HEK293 (cell line): Measurements from ENCODE around the gene RPL3.

Source experiments
- GLI4 ChIP-seq: fragments of 450-650 bp; formaldehyde crosslinking; IDR thresholded peaks from 2 replicates; pipeline ENCODE4 v1.5.1; 2016; ENCODE audit warnings: missing biosample characterization, missing genetic modification characterization
- HIC1 ChIP-seq: fragments of 450-650 bp; formaldehyde crosslinking; IDR thresholded peaks from 2 replicates; pipeline ENCODE4 v1.5.1; 2016; ENCODE audit warnings: missing biosample characterization, missing genetic modification characterization
- REST ChIP-seq: fragments of 450-650 bp; formaldehyde crosslinking; IDR thresholded peaks from 2 replicates; pipeline ENCODE4 v1.5.1; 2016; ENCODE audit warnings: missing biosample characterization, missing genetic modification characterization
- SP3 ChIP-seq: fragments of 450-650 bp; formaldehyde crosslinking; IDR thresholded peaks from 2 replicates; pipeline ENCODE4 v1.5.1; 2016; ENCODE audit warnings: missing biosample characterization, missing genetic modification characterization
- YY1 ChIP-seq: fragments of 450-650 bp; formaldehyde crosslinking; IDR thresholded peaks from 2 replicates; pipeline ENCODE4 v1.5.1; 2018; ENCODE audit warnings: missing biosample characterization, missing genetic modification characterization
- ZBTB17 ChIP-seq: fragments of 450-650 bp; formaldehyde crosslinking; IDR thresholded peaks from 2 replicates; pipeline ENCODE4 v1.5.1; 2016; ENCODE audit warnings: missing biosample characterization, missing genetic modification characterization
- ZFP37 ChIP-seq: fragments of 450-650 bp; formaldehyde crosslinking; IDR thresholded peaks from 2 replicates; pipeline ENCODE4 v1.5.1; 2016; ENCODE audit warnings: missing biosample characterization, missing genetic modification characterization
- ZIC2 ChIP-seq: fragments of 450-650 bp; formaldehyde crosslinking; IDR thresholded peaks from 2 replicates; pipeline ENCODE4 v1.5.1; 2016; ENCODE audit warnings: missing biosample characterization, missing genetic modification characterization
- ZNF10 ChIP-seq: fragments of 450-650 bp; formaldehyde crosslinking; IDR thresholded peaks from 2 replicates; pipeline ENCODE4 v1.5.1; 2017; ENCODE audit warnings: missing biosample characterization, missing genetic modification characterization
- ZNF121 ChIP-seq: fragments of 450-650 bp; formaldehyde crosslinking; IDR thresholded peaks from 2 replicates; pipeline ENCODE4 v1.5.1; 2016; ENCODE audit warnings: missing biosample characterization, missing genetic modification characterization
- ZNF133 ChIP-seq: fragments of 450-650 bp; formaldehyde crosslinking; IDR thresholded peaks from 2 replicates; pipeline ENCODE4 v1.5.1; 2016; ENCODE audit warnings: missing biosample characterization, missing genetic modification characterization
- ZNF148 ChIP-seq: fragments of 450-650 bp; formaldehyde crosslinking; IDR thresholded peaks from 2 replicates; pipeline ENCODE4 v1.5.0; 2017; ENCODE audit warnings: missing biosample characterization, missing genetic modification characterization, borderline replicate concordance
- ZNF155 ChIP-seq: fragments of 450-650 bp; formaldehyde crosslinking; IDR thresholded peaks from 2 replicates; pipeline ENCODE4 v1.5.1; 2016; ENCODE audit warnings: missing biosample characterization, missing genetic modification characterization
- ZNF174 ChIP-seq: fragments of 450-650 bp; formaldehyde crosslinking; IDR thresholded peaks from 2 replicates; pipeline ENCODE4 v1.5.0; 2017; ENCODE audit warnings: missing biosample characterization, mild to moderate bottlenecking, missing genetic modification characterization
- ZNF18 ChIP-seq: fragments of 450-650 bp; formaldehyde crosslinking; IDR thresholded peaks from 2 replicates; pipeline ENCODE4 v1.5.1; 2016; ENCODE audit warnings: missing biosample characterization, missing genetic modification characterization
- ZNF202 ChIP-seq: fragments of 450-650 bp; formaldehyde crosslinking; IDR thresholded peaks from 2 replicates; pipeline ENCODE4 v1.5.1; 2016; ENCODE audit warnings: missing biosample characterization, missing genetic modification characterization, borderline replicate concordance
- ZNF214 ChIP-seq: fragments of 450-650 bp; formaldehyde crosslinking; IDR thresholded peaks from 2 replicates; pipeline ENCODE4 v1.5.1; 2017; ENCODE audit warnings: missing biosample characterization, mild to moderate bottlenecking, missing genetic modification characterization, borderline replicate concordance
- ZNF221 ChIP-seq: fragments of 450-650 bp; formaldehyde crosslinking; IDR thresholded peaks from 2 replicates; pipeline ENCODE4 v1.5.1; 2017; ENCODE audit warnings: missing biosample characterization, missing genetic modification characterization, borderline replicate concordance
- ZNF280C ChIP-seq: fragments of 450-650 bp; formaldehyde crosslinking; IDR thresholded peaks from 2 replicates; pipeline ENCODE4 v1.5.1; 2016; ENCODE audit warnings: missing biosample characterization, missing genetic modification characterization
- ZNF335 ChIP-seq: fragments of 450-650 bp; formaldehyde crosslinking; conservative IDR thresholded peaks from 2 replicates; pipeline ENCODE4 v1.5.1; 2016; ENCODE audit warnings: missing biosample characterization, missing genetic modification characterization
- ZNF529 ChIP-seq: fragments of 450-650 bp; formaldehyde crosslinking; IDR thresholded peaks from 2 replicates; pipeline ENCODE4 v1.5.1; 2017; ENCODE audit warnings: missing genetic modification characterization, missing biosample characterization; ENCODE audit not compliant: insufficient replicate concordance
- ZNF544 ChIP-seq: fragments of 450-650 bp; formaldehyde crosslinking; IDR thresholded peaks from 2 replicates; pipeline ENCODE4 v1.5.0; 2017; ENCODE audit warnings: missing biosample characterization, missing genetic modification characterization
- ZNF600 ChIP-seq: fragments of 450-650 bp; formaldehyde crosslinking; IDR thresholded peaks from 2 replicates; pipeline ENCODE4 v1.5.1; 2016; ENCODE audit warnings: missing biosample characterization, missing genetic modification characterization
- ZNF624 ChIP-seq: fragments of 450-650 bp; formaldehyde crosslinking; IDR thresholded peaks from 2 replicates; pipeline ENCODE4 v1.5.1; 2017; ENCODE audit warnings: missing biosample characterization, missing genetic modification characterization
- ZNF776 ChIP-seq: fragments of 450-650 bp; formaldehyde crosslinking; IDR thresholded peaks from 2 replicates; pipeline ENCODE4 v1.5.0; 2017; ENCODE audit warnings: missing biosample characterization, missing genetic modification characterization, borderline replicate concordance
- ZNF777 ChIP-seq: fragments of 450-650 bp; formaldehyde crosslinking; IDR thresholded peaks from 2 replicates; pipeline ENCODE4 v1.5.1; 2017; ENCODE audit warnings: missing biosample characterization, missing genetic modification characterization, borderline replicate concordance

RPL3 gene

GRCh38 chr22:39319284-39320022, at the start of gene RPL3 (continued):
- TF ChIP-seq YY1 (tag by site-specific recombination), result peak; percentile 93
- no peak for TF ChIP-seq ZNF624 (tag by site-specific recombination)
- no peak for TF ChIP-seq ZNF202 (tag by site-specific recombination)
- TF ChIP-seq REST, result no peak; the same call in 1 of the 2 replicates
- TF ChIP-seq ZNF174, result no peak
- no peak for TF ChIP-seq ZNF148 (tag by site-specific recombination)
- TF ChIP-seq ZNF121, result no peak
- no peak; the same call in 1 of the 2 replicates for TF ChIP-seq ZNF18
- TF ChIP-seq ZNF544 (tag by site-specific recombination), result no peak
- TF ChIP-seq ZNF155, result no peak
- no peak; the same call in none of the 2 replicates for TF ChIP-seq ZBTB17 (tag by site-specific recombination)
- no peak for TF ChIP-seq ZNF280C (tag by site-specific recombination)
- TF ChIP-seq ZNF214 (tag by site-specific recombination), result no peak
- TF ChIP-seq SP3 (tag by site-specific recombination), result peak; percentile 93
- TF ChIP-seq GLI4, result peak; percentile 84; the same call in 1 of the 2 replicates
- no peak for TF ChIP-seq ZNF600 (tag by site-specific recombination)
- TF ChIP-seq ZNF221, result no peak; the same call in 1 of the 2 replicates
- no peak for TF ChIP-seq ZIC2
- no peak for TF ChIP-seq ZNF529 (tag by site-specific recombination)
- no peak for TF ChIP-seq HIC1 (tag by site-specific recombination)
- peak; percentile 55; the same call in 1 of the 2 replicates for TF ChIP-seq ZNF777
- peak; percentile 57; the same call in 1 of the 2 replicates for TF ChIP-seq ZNF335
- TF ChIP-seq ZFP37 (tag by site-specific recombination), result peak; percentile 93
- no peak for TF ChIP-seq ZNF776 (tag by site-specific recombination)
- no peak; the same call in 1 of the 2 replicates for TF ChIP-seq ZNF10 (tag by site-specific recombination)
- TF ChIP-seq ZNF133, result no peak
